HCT116 (cell line): ENCODE results near the gene MCF2L2. TPM values are rescaled to one million over a fixed set of nuclear protein-coding genes. Genes with fewer than 3 reads are reported as not detected.

Experiments
- ATAC-seq: fragments of 200-7000 bp; cut with Tn5 transposase; 2 replicates; pipeline ENCODE4 v1.9.1; 2020; ENCODE audit warnings: mild to moderate bottlenecking, moderate library complexity
- BruUV-seq: library from RNA; stranded (reverse); fragments of 400-500 nt; replicated peaks from 2 replicates; lab custom pipeline; 2021; lab: Mats Ljungman, UMichigan
- CTCF ChIA-PET: fragments of 300-600 bp; sonication (Branson Sonifier 250); formaldehyde crosslinking; loops from one replicate; lab custom pipeline; 2021; ENCODE audit warnings: antibody characterized with exemption; lab: Charles Lee
- POLR2A ChIA-PET: fragments of 300-600, 350-600 bp; sonication (Branson Sonifier 250); formaldehyde crosslinking; loops from one replicate; lab custom pipeline; 2021; ENCODE audit warnings: antibody characterized with exemption; lab: Charles Lee
- RAD21 ChIA-PET, 2 experiments: fragments of 300-600 bp; sonication (Branson Sonifier 250); formaldehyde crosslinking; loops; one replicate each; lab custom pipeline; 2023; ENCODE audit warnings: low total read pairs in 2 of 2; ENCODE audit not compliant: uncharacterized antibody in 2 of 2, unreplicated experiment in 2 of 2, low non-redundant PET in 1 of 2; lab: Charles Lee
- DNase-seq: peaks from one replicate; pipeline ENCODE4 v3.0.0-alpha.2; 2010; ENCODE audit warnings: low read depth, low spot score
- H2AFZ ChIP-seq: fragments of 200-600 bp; shearing (Covaris generic), sonication (generic); 2 replicates; pipeline ENCODE4 v1.6.1; 2017; ENCODE audit warnings: low read depth, mixed run types, mixed read lengths, antibody characterized with exemption, low read length; ENCODE audit not compliant: poor library complexity, severe bottlenecking
- H3K27ac ChIP-seq: 2 replicates; pipeline ENCODE4 v1.5.1; 2012; ENCODE audit warnings: low read depth, low read length
- H3K27me3 ChIP-seq: fragments of 200-600 bp; sonication (generic); 2 replicates; pipeline ENCODE4 v1.6.1; 2016; ENCODE audit warnings: mixed run types, low read length, mixed read lengths; ENCODE audit not compliant: insufficient read depth
- H3K36me3 ChIP-seq, 2 experiments: fragments of 200-500 bp in 1 of 2; fragments of 200-600 bp in 1 of 2; sonication (Bioruptor generic) in 1 of 2; sonication (generic) in 1 of 2; 2 replicates each; pipeline versions ENCODE4 v1.5.1 to v1.6.1; 2014 to 2016; ENCODE audit warnings: low read length in 2 of 2, inconsistent platforms in 1 of 2, mixed read lengths in 1 of 2, mixed run types in 1 of 2; ENCODE audit not compliant: insufficient read depth in 2 of 2, control insufficient read depth in 1 of 2
- H3K4me1 ChIP-seq, 2 experiments: fragments of 200-600 bp in 1 of 2; sonication (generic) in 1 of 2; 2 replicates each; pipeline versions ENCODE4 v1.5.1 to v1.6.1; 2012 to 2017; ENCODE audit warnings: low read length in 2 of 2, inconsistent platforms in 1 of 2, mild to moderate bottlenecking in 1 of 2, mixed read lengths in 1 of 2, mixed run types in 1 of 2, moderate library complexity in 1 of 2; ENCODE audit not compliant: insufficient read depth in 2 of 2, control insufficient read depth in 1 of 2
- H3K4me2 ChIP-seq: fragments of 200-600 bp; sonication (generic); 2 replicates; pipeline ENCODE4 v1.6.1; 2017; ENCODE audit warnings: mixed run types, low read length, mixed read lengths
- H3K4me3 ChIP-seq, 2 experiments: fragments of 200-600 bp in 1 of 2; sonication (generic) in 1 of 2; replicated peaks in 1 of 2; 2 replicates each; pipeline ENCODE4 v1.5.1; 2011 to 2016; ENCODE audit warnings: low read length in 2 of 2, control low read depth in 1 of 2, low read depth in 1 of 2, mild to moderate bottlenecking in 1 of 2, mixed read lengths in 1 of 2, mixed run types in 1 of 2
- H3K79me2 ChIP-seq: fragments of 200-600 bp; sonication (generic); 2 replicates; pipeline ENCODE4 v1.6.1; 2017; ENCODE audit warnings: mild to moderate bottlenecking, mixed run types, low read length, moderate library complexity, mixed read lengths; ENCODE audit not compliant: insufficient read depth
- H3K9ac ChIP-seq: fragments of 200-600 bp; sonication (generic); 2 replicates; pipeline ENCODE4 v1.6.1; 2016; ENCODE audit warnings: low read length, mixed read lengths
- H3K9me2 ChIP-seq: fragments of 200-600 bp; sonication (generic), shearing (Covaris generic); 2 replicates; pipeline ENCODE4 v1.6.1; 2017; ENCODE audit warnings: mixed run types, mild to moderate bottlenecking, moderate library complexity; ENCODE audit not compliant: insufficient read depth
- H3K9me3 ChIP-seq, 2 experiments: fragments of 200-500 bp in 1 of 2; fragments of 200-600 bp in 1 of 2; sonication (Bioruptor generic) in 1 of 2; sonication (generic) in 1 of 2; 2 replicates each; pipeline ENCODE4 v1.6.1; 2014 to 2017; ENCODE audit warnings: low read length in 2 of 2, mixed read lengths in 2 of 2, inconsistent platforms in 1 of 2, low read depth in 1 of 2, mild to moderate bottlenecking in 1 of 2, mixed run types in 1 of 2, moderate library complexity in 1 of 2; ENCODE audit not compliant: control insufficient read depth in 1 of 2, insufficient read depth in 1 of 2
- H4K20me1 ChIP-seq: fragments of 200-600 bp; sonication (generic), shearing (Covaris generic); 2 replicates; pipeline ENCODE4 v1.6.1; 2017; ENCODE audit warnings: mixed run types, mild to moderate bottlenecking, moderate library complexity; ENCODE audit not compliant: insufficient read depth
- ATF3 ChIP-seq: IDR thresholded peaks from 2 replicates; pipeline ENCODE4 v1.6.1; 2012
- CEBPB ChIP-seq: IDR thresholded peaks from 2 replicates; pipeline ENCODE4 v1.6.1; 2012; ENCODE audit warnings: low read depth
- CTCF ChIP-seq, 3 experiments: fragments of 200-600 bp in 1 of 3; sonication (generic) in 1 of 3; IDR thresholded peaks in 2 of 3; conservative IDR thresholded peaks in 1 of 3; 2 replicates each; pipeline ENCODE4 v1.5.1; 2012 to 2017; ENCODE audit warnings: low read depth in 2 of 3, low read length in 2 of 3, antibody characterized with exemption in 1 of 3, borderline replicate concordance in 1 of 3, control low read depth in 1 of 3, mild to moderate bottlenecking in 1 of 3, mixed read lengths in 1 of 3, mixed run types in 1 of 3, moderate library complexity in 1 of 3; ENCODE audit not compliant: insufficient read depth in 1 of 3
- ELF1 ChIP-seq: IDR thresholded peaks from 2 replicates; pipeline ENCODE4 v1.6.1; 2012; ENCODE audit warnings: low read depth, borderline replicate concordance
- EZH2 ChIP-seq: fragments of 200-600 bp; sonication (generic); IDR thresholded peaks from 2 replicates; pipeline ENCODE4 v1.6.1; 2017; ENCODE audit warnings: antibody characterized with exemption, mixed run types
- EZH2phosphoT487 ChIP-seq: fragments of 200-600 bp; IDR thresholded peaks from 2 replicates; pipeline ENCODE4 v1.6.1; 2018; ENCODE audit warnings: antibody characterized with exemption, borderline replicate concordance
- FOSL1 ChIP-seq: IDR thresholded peaks from 2 replicates; pipeline ENCODE4 v1.6.1; 2012; ENCODE audit warnings: low read depth
- JUND ChIP-seq: IDR thresholded peaks from 2 replicates; pipeline ENCODE4 v1.6.1; 2012
- MAX ChIP-seq: IDR thresholded peaks from 2 replicates; pipeline ENCODE4 v1.6.1; 2012
- POLR2A ChIP-seq: IDR thresholded peaks from 2 replicates; pipeline ENCODE4 v1.7.0; 2011; ENCODE audit warnings: borderline replicate concordance; ENCODE audit not compliant: insufficient read depth, insufficient read length; ENCODE audit errors: extremely low read depth
- POLR2AphosphoS5 ChIP-seq: IDR thresholded peaks from 2 replicates; pipeline ENCODE4 v1.6.1; 2011; ENCODE audit warnings: mild to moderate bottlenecking, low read depth, low read length, moderate library complexity
- SIN3A ChIP-seq: IDR thresholded peaks from 2 replicates; pipeline ENCODE4 v1.6.1; 2012; ENCODE audit warnings: low read depth
- TCF7L2 ChIP-seq: IDR thresholded peaks from 2 replicates; pipeline ENCODE4 v1.7.0; 2011; ENCODE audit warnings: borderline replicate concordance, inconsistent platforms; ENCODE audit not compliant: insufficient read depth, insufficient read length; ENCODE audit errors: extremely low read depth
- YY1 ChIP-seq: IDR thresholded peaks from 2 replicates; pipeline ENCODE4 v1.6.1; 2011; ENCODE audit warnings: low read length, low read depth, moderate library complexity, mild to moderate bottlenecking; ENCODE audit not compliant: insufficient replicate concordance; ENCODE audit errors: extremely low read depth
- ZBTB33 ChIP-seq: IDR thresholded peaks from 2 replicates; pipeline ENCODE4 v1.6.1; 2011; ENCODE audit warnings: mild to moderate bottlenecking, low read length, moderate library complexity; ENCODE audit not compliant: insufficient replicate concordance; ENCODE audit errors: extremely low read depth
- ZNF274 ChIP-seq: fragments of 200-500 bp; sonication (Bioruptor generic); IDR thresholded peaks from 2 replicates; pipeline ENCODE4 v1.6.1; 2014; ENCODE audit warnings: mild to moderate bottlenecking, low read depth, low read length, inconsistent platforms
- intact Hi-C: fragments of 100-400 bp; cut with micrococcal nuclease; formaldehyde crosslinking; loops from 2 replicates; pipeline ENCODE4 v1.10.0; 2022
- total RNA-seq: library from RNA; stranded (reverse); gene quantifications from one replicate; pipeline ENCODE4 v1.2.1, GENCODE V29; 2021; ENCODE audit not compliant: unreplicated experiment

Gene MCF2L2
- total RNA-seq, 1 experiment from 2014 or later: 1.5 TPM

GRCh38 chr3:183328164-183328563, 100.3 kb downstream of the MCF2L2 start (continued):
- no peak for TF ChIP-seq CTCF (IDR thresholded peaks at IDR 0.05 in 2 of 3, conservative IDR thresholded peaks at IDR 0.05 in 1 of 3; ENCODE audit: borderline replicate concordance in 1 of 3, insufficient read depth in 1 of 3, low read depth in 2 of 3, low read length in 2 of 3)
- no peak for TF ChIP-seq EZH2
- TF ChIP-seq SIN3A: no peak
- TF ChIP-seq JUND: no peak
- no peak for TF ChIP-seq ZNF274
- TF ChIP-seq, all 23 proteins: peak for 0

GRCh38 chr3:183327343-183327742, 101.1 kb downstream of the MCF2L2 start:
- RAD21 ChIA-PET: no interaction called here
- no peak for TF ChIP-seq ATF3
- TF ChIP-seq JUND: no peak
- TF ChIP-seq POLR2AphosphoS5: no peak
- TF ChIP-seq ELF1: no peak
- no peak for TF ChIP-seq MAX
- TF ChIP-seq ZNF274: no peak
- TF ChIP-seq FOSL1: no peak
- no peak for TF ChIP-seq POLR2A
- TF ChIP-seq SIN3A: no peak
- TF ChIP-seq EZH2phosphoT487: no peak
- no peak for TF ChIP-seq TCF7L2
- TF ChIP-seq YY1: no peak
- no peak for TF ChIP-seq CEBPB
- TF ChIP-seq ZBTB33: no peak
- H4K20me1 ChIP-seq: no peaks in the 10 kb centered on the region
- no peak for DNase-seq
- peaks cover 13 to 38% of the 10 kb centered on the region in 2 experiments for H3K4me1 ChIP-seq
- POLR2A ChIA-PET: no interaction called here
- no peak overlapping the region for H3K27ac ChIP-seq
- no peaks in the 10 kb centered on the region for H3K9me2 ChIP-seq
- H3K36me3 ChIP-seq: no peaks in the 10 kb centered on the region
- H3K4me3 ChIP-seq: no peak overlapping the region
- no TSS peak for BruUV-seq
- ATAC-seq: no peak
- H3K79me2 ChIP-seq: no peaks in the 10 kb centered on the region
- no peak overlapping the region for H3K4me2 ChIP-seq
- no peaks in the 10 kb centered on the region for H3K27me3 ChIP-seq
- intact Hi-C loops: no loop called here
- no peak overlapping the region for H2AFZ ChIP-seq
- CTCF ChIA-PET: no interaction called here
- no peaks in the 10 kb centered on the region for H3K9me3 ChIP-seq
- H3K9ac ChIP-seq: no peak overlapping the region
